K562 (cell line): ENCODE results near the gene IZUMO4. TPM values are rescaled to one million over a fixed set of nuclear protein-coding genes. Genes with fewer than 3 reads are reported as not detected.
A peak's percentile ranks its signal among the peaks of the same experiment; 100 is the strongest.

ENCODE experiments used
- ATF4 ChIP-seq: fragments of 450-650 bp; formaldehyde crosslinking; IDR thresholded peaks from 2 replicates; pipeline ENCODE4 v1.4.0; 2022; ENCODE audit warnings: mild to moderate bottlenecking, moderate library complexity
- E2F6 ChIP-seq, 2 experiments: IDR thresholded peaks; 2 replicates each; pipeline ENCODE4 v1.6.1; 2011; ENCODE audit warnings: borderline replicate concordance in 1 of 2, control low read depth in 1 of 2, low read depth in 1 of 2, low read length in 1 of 2, mild to moderate bottlenecking in 1 of 2, mixed read lengths in 1 of 2, moderate library complexity in 1 of 2; ENCODE audit not compliant: insufficient read depth in 1 of 2, insufficient read length in 1 of 2, poor library complexity in 1 of 2, severe bottlenecking in 1 of 2; ENCODE audit errors: extremely low read depth in 1 of 2
- FOXP4 ChIP-seq: sonication (generic); formaldehyde crosslinking; IDR thresholded peaks from 2 replicates; pipeline ENCODE4 v1.8.0; 2022; ENCODE audit warnings: mild to moderate bottlenecking, missing genetic modification reagents, borderline replicate concordance
- GTF2A2 ChIP-seq: IDR thresholded peaks from 2 replicates; pipeline ENCODE4 v1.6.1; 2016; ENCODE audit warnings: mild to moderate bottlenecking, missing genetic modification characterization, missing compliant biosample characterization
- HDAC6 ChIP-seq: IDR thresholded peaks from 2 replicates; pipeline ENCODE4 v1.6.1; 2012; ENCODE audit warnings: low read depth, mild to moderate bottlenecking, control low read depth, inconsistent platforms, low read length, moderate library complexity
- MLLT1 ChIP-seq, 2 experiments: fragments of 450-650 bp; IDR thresholded peaks; 2 replicates each; pipeline ENCODE4 v1.6.1; 2016
- PRPF4 ChIP-seq: fragments of 200-400 bp; formaldehyde crosslinking; IDR thresholded peaks from one replicate; pipeline ENCODE4 v1.6.1; 2017; ENCODE audit warnings: low read length, low read depth, mild to moderate bottlenecking; ENCODE audit not compliant: insufficient read depth, poor library complexity, severe bottlenecking
- RNF219 ChIP-seq: fragments of 250-450 bp; sonication (Bioruptor Pico); IDR thresholded peaks from 2 replicates; pipeline ENCODE4 v1.5.0; 2022; ENCODE audit warnings: mild to moderate bottlenecking
- SMARCA5 ChIP-seq: fragments of 450-650 bp; IDR thresholded peaks from 2 replicates; pipeline ENCODE4 v1.6.1; 2016
- ZNF124 ChIP-seq: sonication (generic); formaldehyde crosslinking; IDR thresholded peaks from 2 replicates; pipeline ENCODE4 v1.8.1; 2022; ENCODE audit warnings: missing genetic modification reagents
- ZNF175 ChIP-seq: fragments of 200-800 bp; sonication (Bioruptor generic); IDR thresholded peaks from 2 replicates; pipeline ENCODE4 v1.6.1; 2016; ENCODE audit warnings: low read depth, mild to moderate bottlenecking, missing genetic modification characterization, missing compliant biosample characterization
- ZNF354B ChIP-seq: fragments of 250-450 bp; sonication (Bioruptor Pico); IDR thresholded peaks from 2 replicates; pipeline ENCODE4 v1.4.0; 2020
- ZNF518B ChIP-seq: fragments of 250-450 bp; sonication (Bioruptor Pico); IDR thresholded peaks from 2 replicates; pipeline ENCODE4 v1.5.0; 2021; ENCODE audit warnings: mild to moderate bottlenecking, moderate library complexity
- ZNF644 ChIP-seq: fragments of 200-800 bp; sonication (Bioruptor generic); IDR thresholded peaks from 2 replicates; pipeline ENCODE4 v1.6.1; 2016; ENCODE audit warnings: low read depth, missing genetic modification characterization, missing compliant biosample characterization
- polyA plus RNA-seq, 8 experiments: library from polyadenylated mRNA; depleted of rRNA in 4 of 8; stranded (reverse) in 5 of 8; unstranded in 3 of 8; fragments of >200 nt; fragmentation: Nextera tagmentation in 2 of 8; fragmentation: Illumina TruSeq in 1 of 8; extraction: Ambion mirVana in 2 of 8; extraction: Trizol in 1 of 8; gene quantifications; 2 replicates each; pipeline versions ENCODE4 v1.2.1 to v1.2.3, GENCODE V29; 2011 to 2014; ENCODE audit warnings: inconsistent platforms in 1 of 8, missing spikeins in 1 of 8
- total RNA-seq, 7 experiments: library from RNA; depleted of rRNA in 6 of 7; stranded (reverse); fragments of >200 nt in 6 of 7; fragmentation: Illumina TruSeq in 2 of 7; extraction: Trizol in 2 of 7; gene quantifications; 2 replicates each; pipeline versions ENCODE4 v1.2.1 to v1.2.3, GENCODE V29; 2011 to 2021; ENCODE audit warnings: low replicate concordance in 1 of 7

IZUMO4 gene
- total and polyA plus RNA-seq, 9 of the 15 experiments (the other 6 are each of a cell fraction or from before 2014, with no cell fraction given) = 0.07 to 3.9 (median 1.2) TPM

- TF ChIP-seq ZNF518B (CRISPR knock-in tag) = no peak
- peak; percentile 99 for TF ChIP-seq ZNF175 (CRISPR knock-in tag)
- no peak for TF ChIP-seq ZNF124 (CRISPR knock-in tag)
- peak; percentile 52 to 58 for TF ChIP-seq E2F6 (IDR thresholded peaks at IDR 0.05; ENCODE audit: borderline replicate concordance in 1 of 2, extremely low read depth in 1 of 2, insufficient read depth in 1 of 2, insufficient read length in 1 of 2, low read depth in 1 of 2, low read length in 1 of 2, poor library complexity in 1 of 2, severe bottlenecking in 1 of 2)
- TF ChIP-seq RNF219 (CRISPR knock-in tag) = no peak
- TF ChIP-seq GTF2A2 (tag) = 0 out of 2 replicates have a peak, but pooled peaks have one; percentile 70
- no peak for TF ChIP-seq HDAC6
- TF ChIP-seq SMARCA5 = no peak
- no peak for TF ChIP-seq MLLT1 (IDR thresholded peaks at IDR 0.05)
- no peak for TF ChIP-seq ZNF354B (CRISPR knock-in tag)
- peak; percentile 89 for TF ChIP-seq PRPF4
- TF ChIP-seq FOXP4 = peak; percentile 22; the same call in 1 of the 2 replicates
- peak; percentile 96 for TF ChIP-seq ZNF644 (tag)
- TF ChIP-seq ATF4 (CRISPR knock-in tag) = peak; percentile 100
Observed at GRCh38 chr19:2059422-2060201, 37.1 kb upstream of the IZUMO4 start (continued).
